NCI-H460 (cell line): ENCODE measurements around the gene DPP3. TPM values are rescaled to one million over a fixed set of nuclear protein-coding genes. Genes with fewer than 3 reads are reported as not detected.
"Not testable (repeated sequence)": the region's sequence is repeated elsewhere in the genome, so short reads cannot be mapped to it uniquely, and the experiment has no call there.

Source experiments
- DNase-seq: peaks from one replicate; pipeline ENCODE4 v3.0.0-alpha.2; 2016; ENCODE audit warnings: low read depth; ENCODE audit errors: extremely low read depth
- total RNA-seq: library from RNA; depleted of rRNA; stranded (reverse); fragments of >200 nt; shearing (Covaris generic); gene quantifications from 2 replicates; pipeline ENCODE4 v1.2.3, GENCODE V29; 2014

The DPP3 gene
- total RNA-seq, 1 experiment from 2014 or later: 31.9 TPM

DNA sequence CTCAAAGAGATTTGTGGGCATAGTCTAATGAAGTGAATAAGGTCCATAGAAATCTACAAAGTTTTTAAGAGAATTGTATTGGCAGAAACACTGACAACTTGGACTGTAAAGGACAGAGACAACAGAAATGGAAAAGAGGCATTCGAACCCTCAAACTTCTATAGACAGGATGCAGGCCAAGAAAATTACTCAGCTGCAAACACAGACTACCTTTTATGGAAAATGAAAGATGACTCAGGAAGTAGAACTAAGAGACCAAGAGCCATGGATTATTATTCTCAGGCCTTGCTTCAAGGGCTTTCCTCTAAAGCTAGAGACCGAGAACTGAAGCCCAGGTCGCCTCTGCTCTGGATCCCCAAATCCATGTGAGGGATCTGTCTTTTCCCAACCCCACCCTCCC is 17.3 kb upstream of the DPP3 start:
- DNase-seq: no peak

DNA sequence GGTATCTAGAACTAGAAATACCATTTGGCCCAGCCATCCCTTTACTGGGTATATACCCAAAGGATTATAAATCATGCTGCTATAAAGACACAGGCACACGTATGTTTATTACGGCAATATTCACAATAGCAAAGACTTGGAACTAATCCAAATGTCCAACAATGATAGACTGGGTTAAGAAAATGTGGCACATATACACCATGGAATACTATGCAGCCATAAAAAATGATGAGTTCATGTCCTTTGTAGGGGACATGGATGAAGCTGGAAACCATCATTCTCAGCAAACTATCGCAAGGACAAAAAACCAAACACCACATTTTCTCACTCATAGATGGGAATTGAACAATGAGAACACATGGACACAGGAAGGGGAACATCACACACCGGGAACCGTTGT is 16.1 kb upstream of the DPP3 start:
- DNase-seq: not testable (repeated sequence)

DNA sequence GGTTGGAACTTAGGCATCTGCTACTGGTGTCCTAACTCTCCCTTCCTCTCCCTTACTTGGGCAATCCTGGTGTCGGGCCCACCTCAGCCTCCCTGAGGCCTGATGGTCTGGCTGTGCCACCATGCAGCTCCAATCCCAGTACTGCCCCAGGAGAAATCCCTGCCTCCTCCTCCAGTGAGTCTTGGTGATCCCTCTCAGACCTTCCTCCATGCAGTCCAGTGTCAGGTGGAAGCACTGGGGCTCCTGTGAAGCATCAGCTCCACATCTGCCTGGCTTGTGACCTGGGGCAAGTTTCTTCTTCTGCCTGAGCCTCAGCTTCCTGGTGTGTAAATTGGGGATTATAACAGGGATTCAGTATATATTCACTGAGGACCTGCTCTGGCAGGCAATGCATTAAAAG is 15.3 kb upstream of the DPP3 start:
- DNase-seq: no peak

DNA sequence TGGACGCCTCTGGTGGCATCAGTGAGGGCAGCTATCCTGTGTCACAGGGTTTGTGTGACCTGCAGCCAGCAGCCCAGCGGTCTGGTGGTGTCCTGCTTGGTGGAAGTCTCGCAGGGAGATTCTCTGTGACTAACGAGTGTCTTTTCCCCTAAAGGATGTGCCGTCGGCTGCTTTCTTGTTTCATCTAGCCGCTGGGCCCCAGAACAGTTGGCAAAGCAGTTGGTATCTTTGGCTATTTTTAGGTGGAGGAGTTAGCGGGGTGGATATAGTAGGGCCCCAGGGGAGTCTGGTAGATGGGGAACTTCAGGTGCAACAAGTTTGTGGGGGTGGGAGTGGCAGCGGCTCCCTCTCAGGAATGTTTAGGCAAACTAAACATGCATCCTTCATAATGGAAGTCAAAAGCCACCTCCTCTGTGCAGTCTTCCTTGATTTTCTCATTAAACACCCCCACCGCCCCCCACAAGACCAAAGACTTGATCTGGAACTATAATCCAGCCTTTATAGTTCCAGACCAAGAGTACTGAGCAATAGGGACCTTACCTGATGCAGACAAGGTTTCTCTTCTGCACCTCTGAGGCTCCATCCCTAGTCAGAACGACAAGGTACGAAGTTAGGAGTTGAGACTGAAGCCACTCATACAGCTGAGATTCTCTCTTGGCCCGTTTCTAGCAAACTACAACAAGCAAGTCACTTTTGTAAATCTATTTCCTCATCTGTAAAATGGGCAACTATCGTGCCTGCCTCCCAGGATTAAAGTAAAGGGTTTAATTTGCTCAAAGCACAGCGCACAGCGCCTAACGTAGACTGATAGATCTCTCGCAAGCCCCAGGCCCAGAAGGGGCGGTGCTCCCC is 14.6 kb upstream of the DPP3 start:
- no peak for DNase-seq

DNA sequence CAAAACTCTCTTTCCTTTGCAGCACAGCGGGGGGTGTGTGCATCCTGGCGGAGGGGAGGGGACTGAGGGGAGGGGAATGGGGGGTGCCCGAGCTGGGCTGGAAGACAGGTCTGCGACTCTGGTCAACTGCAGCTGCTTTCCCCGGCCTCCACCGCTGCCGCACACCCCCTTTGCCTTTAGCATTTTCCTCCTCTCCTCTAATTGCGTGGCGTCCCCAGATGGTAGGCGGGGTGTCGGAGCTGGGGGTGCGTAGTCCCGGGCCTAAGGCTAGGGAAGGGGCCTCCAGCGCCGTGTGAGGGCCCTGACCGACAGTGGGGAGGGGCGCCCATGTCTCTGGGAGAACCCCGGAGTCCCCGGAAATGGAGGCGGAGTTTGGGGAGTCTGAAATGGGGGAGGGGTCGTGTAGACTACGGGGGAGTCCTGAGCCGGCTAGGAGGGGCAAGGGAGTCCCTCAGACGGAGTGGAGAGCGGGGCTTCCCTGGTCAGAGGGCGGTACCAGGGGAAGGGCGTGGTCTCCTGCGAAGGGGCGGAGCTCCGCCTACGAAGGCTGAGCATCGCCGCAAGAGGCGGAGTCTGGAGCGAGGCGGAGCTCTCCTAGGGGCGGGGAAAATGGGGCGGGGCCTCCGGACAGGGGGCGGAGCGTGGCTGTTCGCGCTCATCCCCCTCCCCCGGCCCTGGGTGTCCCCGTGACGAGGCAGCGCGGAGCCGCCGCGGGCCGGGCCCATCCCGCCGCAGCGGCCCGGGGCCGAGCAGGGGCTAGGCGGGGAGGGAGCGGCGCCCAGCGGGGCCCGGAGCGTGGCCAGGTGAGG is 13.8 kb upstream of the DPP3 start, which contains the start of gene PELI3:
Gene PELI3 (plus strand): TSS at position 681 of the 809 bp plus-strand sequence. CDS start 1,224 bp downstream, outside the sequence.
- DNase-seq: peak; percentile 80

DNA sequence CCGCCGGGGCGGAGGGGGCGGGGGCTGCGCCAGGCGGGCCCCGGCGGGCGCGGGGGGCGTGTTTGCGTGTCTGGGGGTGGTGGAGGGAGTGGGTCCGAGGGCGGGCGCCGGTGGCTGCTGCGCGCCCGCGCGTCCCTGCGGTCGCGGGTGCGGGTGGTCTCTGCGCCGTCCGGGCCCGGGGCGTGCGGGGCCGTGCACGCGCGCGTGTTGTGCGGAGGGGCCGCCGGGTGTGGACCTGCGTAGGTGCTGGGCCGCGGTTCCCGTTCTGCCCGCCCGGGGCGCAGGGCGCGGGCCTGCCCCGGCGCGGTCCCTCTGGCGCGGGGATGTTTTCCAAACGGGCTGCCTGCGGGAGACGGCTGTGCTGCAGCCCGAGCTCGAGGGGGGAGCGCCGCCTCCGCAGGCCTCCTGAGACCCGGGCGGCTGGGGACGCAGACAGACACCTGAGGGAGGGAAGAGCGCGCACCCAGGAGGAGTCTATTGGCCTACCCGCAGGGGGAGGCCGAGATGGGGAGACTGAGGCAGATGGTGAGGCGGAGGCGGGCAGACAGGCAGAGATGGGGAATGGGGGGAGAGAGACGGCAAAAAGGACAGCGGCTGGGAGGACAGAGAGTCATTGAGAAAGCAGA is 13.1 kb upstream of the DPP3 start:
- DNase-seq: no peak

DNA sequence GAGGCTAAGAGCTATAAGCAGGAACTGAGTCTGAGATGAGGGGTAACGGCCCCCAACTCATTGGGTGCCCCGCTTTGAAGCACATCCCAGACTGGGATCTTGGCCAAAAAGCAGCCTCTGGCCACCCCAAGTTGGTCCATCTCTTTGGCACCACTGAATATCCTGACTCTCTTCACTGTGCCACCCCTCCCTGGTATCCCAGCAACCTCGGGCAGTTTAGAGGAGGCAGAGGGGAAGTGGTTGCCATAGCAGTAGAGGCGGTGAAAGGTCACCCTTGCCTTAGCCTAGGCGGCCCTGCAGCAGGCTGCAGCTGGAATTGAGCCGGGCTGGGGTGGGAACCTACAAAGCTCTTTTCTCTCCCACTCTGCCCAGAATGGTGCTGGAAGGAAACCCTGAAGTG is 12.5 kb upstream of the DPP3 start:
- no peak for DNase-seq

DNA sequence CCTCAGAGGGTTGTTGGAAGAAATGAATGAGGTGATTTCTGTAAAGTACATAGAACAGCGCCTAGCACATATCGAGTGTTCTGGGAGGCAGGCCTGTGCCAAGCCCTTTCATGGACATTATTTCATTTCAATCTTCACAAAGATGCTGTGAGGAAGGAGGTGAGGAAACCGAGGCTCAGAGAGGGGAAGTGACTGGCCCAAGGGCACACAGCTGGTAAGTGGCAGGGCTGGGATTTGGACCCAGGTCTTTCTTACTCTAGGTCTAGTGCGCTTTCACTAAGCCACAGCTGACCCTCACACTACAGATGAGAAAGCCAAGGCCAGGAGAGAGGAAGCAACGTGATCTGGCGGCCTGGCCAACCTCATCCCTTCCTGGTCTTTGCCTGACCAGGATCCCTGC is 11.5 kb upstream of the DPP3 start:
- no peak for DNase-seq

DNA sequence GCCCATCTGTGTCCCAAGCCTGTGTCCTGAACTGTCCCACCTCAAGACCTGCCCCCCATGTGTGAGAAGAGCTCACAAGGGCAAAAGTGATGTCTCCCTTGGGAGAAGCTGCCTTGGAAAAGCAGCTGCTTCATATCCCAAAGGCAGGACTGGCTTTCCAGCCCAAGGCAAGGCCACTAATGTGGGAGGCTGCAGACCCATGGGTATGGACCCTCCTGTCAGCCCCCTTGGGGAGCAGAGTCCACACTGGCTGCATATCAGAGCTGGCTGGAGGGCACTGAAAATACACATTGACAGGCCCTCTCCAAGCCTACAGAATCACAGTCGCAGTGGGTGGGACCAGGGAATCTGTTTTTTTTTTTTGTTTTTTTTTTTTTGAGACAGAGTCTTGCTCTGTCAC is 10.8 kb upstream of the DPP3 start:
- no peak for DNase-seq

DNA sequence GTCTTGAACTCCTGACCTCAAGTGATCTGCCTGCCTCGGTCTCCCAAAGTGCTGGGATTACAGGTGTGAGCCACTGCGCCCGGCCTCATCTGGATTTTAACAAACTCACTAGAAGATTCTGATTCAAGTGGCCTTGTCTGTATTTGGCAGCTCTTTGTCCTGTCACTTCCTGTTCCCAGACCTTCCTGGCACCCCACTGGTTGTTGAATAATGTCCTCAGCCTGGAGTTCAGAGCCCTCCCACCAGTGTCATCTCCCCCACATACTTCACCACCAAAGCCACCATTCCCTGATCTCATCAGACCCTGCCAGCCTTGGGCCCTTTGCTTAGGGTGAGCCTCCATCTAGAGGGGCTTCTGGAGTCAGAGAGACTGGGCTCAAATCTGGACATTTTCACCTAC is 10.2 kb upstream of the DPP3 start:
- DNase-seq: no peak

DNA sequence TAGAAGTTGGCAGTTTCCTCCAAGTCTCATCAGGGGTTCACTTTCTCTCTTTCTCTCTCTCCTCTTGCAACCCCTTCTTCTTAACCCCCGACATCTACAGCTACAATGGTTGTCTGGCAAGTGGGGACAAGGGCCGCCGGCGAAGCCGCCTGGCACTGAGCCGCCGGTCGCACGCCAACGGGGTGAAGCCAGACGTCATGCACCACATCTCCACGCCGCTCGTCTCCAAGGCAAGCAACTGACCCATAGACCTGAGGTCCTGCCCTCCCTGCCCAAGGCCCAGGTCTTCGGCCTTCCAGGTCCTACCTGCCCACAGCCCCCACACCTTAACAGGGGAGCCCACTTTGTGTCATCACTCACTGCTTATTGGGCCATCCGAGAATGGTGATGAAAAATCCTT is 9.1 kb upstream of the DPP3 start:
- no peak for DNase-seq

DNA sequence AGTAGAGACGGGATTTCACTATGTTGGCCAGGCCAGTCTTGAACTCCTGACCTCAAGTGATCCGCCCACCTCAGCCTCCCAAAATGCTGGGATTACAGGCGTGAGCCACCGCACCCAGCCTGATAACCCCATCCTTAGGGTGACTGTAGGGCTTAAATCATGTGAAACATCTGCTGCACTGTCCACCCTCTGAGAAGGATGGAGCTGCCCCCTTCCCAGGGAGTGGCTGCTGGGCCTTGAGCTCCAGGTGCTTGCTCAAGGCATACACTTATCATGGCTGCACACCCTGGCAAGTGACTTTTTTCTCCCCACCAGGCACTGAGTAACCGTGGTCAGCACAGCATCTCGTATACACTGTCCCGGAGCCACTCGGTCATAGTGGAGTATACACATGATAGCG is 8.2 kb upstream of the DPP3 start:
- no peak for DNase-seq

DNA sequence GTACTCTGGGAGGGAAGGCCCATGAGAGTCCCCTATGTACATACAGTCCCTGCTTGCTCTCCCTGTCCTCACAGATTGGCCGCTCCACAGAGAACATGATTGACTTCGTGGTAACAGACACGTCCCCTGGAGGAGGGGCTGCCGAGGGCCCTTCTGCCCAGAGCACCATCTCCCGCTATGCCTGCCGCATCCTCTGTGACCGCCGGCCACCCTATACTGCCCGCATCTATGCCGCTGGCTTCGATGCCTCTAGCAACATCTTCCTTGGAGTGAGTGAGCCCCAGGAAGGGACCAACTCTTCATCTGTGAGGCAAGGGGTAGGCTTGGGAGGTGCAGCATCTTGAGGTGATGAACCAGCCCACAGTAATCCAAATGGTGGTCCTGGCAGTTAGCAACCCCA is 7.1 kb upstream of the DPP3 start:
- DNase-seq: no peak

DNA sequence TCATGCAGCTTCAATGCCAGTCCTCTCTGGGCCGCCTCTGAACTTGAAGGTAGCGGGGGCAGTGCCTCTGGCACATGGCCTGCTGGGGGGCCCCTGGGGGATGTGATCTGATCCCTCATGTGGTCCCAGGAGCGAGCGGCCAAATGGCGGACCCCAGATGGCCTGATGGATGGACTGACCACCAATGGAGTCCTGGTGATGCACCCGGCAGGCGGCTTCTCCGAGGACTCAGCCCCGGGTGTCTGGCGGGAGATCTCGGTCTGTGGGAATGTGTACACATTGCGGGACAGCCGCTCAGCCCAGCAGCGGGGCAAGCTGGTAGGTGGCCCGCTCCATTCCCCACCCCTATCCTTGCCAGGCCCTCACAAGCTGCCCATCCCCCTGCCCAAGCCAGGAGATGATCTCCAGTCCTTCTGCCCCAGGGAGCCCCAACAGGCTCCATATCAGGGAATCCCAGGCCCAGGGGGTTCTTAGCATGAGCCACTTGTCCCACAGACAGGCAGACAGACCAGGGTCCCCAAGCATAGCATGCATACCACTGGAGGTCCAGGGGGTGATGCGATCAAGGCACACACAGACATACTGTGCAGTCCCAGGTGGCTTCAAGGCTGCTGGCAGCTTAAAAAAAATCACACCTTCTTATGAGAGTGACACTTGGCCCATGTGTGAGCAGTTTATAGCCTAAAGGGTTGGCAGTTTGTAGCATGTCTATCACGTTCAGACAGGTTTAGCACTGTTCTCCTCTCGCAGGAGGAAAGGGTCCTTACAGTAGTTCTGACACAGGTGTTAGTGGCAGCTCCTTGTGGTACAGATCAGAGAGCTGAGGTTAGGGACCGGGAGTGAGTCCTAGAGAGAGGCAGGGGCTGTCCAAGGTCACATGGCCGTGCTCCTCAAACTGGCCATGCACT is 6.4 kb upstream of the DPP3 start:
- no peak for DNase-seq

DNA sequence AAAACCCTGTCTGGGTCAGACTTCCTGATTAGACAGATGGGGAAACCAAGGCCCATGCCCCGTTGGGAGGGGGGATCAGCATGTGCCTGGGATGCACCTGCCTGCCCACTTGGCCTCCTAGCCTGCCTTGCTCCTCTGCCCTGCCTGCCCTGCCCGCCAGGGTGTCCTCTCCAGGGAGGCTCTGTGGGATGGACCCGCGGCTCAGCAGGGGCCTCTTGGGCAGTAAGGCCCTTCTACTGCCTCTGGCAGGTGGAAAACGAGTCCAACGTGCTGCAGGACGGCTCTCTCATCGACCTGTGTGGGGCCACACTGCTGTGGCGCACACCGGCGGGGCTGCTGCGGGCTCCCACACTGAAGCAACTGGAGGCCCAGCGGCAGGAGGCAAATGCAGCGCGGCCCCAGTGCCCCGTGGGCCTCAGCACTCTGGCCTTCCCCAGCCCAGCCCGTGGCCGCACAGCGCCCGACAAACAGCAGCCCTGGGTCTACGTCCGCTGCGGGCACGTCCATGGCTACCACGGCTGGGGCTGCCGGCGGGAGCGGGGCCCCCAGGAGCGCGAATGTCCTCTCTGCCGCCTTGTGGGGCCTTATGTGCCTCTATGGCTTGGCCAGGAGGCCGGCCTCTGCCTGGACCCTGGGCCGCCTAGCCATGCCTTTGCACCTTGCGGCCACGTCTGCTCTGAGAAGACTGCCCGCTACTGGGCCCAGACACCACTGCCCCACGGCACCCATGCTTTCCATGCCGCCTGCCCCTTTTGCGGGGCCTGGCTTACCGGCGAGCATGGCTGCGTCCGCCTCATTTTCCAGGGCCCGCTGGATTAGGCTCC is 4.7 kb upstream of the DPP3 start:
- DNase-seq: no peak

DNA sequence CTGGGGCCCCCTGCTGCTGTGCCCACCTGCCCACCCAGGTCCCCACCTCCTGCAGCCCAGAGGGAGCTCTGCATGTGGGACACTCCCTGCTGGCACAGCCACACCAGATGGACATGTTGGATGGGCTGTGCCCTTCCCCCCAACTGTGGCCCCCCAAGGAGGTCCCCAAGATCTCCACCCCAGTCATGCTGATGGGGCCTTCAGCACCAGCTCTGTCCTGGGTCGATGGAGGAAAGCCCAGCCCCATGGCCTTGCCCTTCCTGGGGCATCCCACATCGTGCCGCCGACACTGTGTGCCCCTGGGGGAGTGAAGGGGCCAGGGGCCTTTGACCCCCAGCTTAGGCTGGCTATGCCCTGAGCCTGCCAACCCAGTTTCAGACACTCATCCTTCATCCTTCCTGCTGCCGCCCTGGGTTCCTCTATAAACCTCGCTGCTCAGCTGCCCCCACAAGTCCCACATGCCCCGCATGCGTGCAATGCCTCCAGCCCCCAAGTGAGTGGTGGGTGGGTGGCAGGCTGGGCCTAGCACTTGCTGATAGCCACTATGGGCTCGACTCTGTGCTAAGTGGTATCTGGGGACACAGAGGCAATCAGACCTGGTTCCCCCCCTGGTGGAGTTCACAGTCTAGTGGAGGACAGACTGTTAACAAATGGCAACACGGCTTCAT is 3.9 kb upstream of the DPP3 start:
- no peak for DNase-seq

DNA sequence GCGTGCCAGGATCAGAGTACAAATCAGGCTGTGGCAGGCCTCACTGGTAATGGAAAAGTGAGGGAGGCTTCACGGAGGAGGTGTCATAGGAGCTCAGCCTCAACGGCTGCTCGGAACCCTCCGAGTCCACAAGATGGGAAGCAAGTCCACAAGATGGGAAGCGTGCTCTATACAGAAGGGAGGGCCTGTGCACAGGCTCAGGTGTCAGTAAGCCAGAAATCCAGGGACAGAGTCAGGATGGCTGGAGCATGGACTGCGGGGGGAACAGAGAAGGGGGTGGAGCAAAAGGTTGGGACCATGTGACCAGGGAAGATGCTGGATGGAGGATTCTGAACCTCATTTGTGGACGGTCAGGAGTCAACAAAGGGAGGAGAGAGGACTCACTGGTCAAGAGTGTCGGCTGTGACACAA is 3.4 kb upstream of the DPP3 start:
- DNase-seq: no peak

DNA sequence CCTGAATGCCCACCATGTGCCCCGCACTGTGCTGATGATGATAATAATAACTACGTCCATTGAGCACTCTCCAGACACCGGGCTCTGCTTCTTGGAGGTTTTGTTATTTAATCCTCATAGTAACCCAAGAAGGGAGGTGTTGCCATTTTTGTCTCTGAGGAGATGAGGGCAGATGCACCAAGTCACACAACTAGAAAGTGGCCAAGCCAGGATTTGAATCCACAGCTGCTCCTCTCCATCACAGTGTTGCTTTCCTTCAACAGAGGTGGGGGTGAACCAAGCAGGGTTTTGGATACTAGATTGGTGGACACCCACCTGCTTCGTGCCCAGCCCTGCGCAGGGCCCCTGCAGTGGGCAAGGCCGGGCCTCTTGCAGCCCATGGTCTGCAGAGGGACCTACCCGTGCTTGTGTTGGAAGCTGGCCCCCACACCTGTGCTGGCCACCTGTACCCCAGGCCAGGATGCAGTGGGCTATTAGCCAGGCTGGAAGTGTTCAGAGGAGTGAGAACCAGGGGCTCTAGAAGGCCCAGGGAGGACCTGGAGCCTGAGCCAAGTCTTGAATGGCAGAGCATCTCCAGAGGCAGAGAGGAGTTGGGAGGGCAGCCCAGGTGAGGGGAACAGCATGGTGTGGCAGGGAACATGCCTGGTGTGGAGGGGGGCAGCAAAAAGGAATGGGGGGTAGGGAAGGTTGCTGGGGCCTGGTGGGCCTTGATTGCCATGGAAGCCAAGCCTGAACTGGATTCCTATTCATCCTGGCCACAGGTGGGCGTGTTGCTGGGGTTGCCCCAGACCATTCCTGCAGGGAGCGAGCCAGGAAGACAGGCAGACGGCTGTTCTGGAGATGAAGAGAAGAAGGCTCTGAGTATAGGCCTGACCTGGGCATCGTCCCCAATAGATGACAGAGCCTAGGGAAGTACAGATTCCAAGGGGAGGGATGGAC is 2.7 kb upstream of the DPP3 start:
- DNase-seq: no peak
